Mesothelial cell of epicardium (in vitro differentiated cells): ENCODE measurements around the gene EFCAB6. TPM values are rescaled to one million over a fixed set of nuclear protein-coding genes. Genes with fewer than 3 reads are reported as not detected.

Source experiments
- DNase-seq, 2 experiments: peaks; one replicate each; pipeline ENCODE4 v3.0.0; 2021; ENCODE audit warnings: low spot score in 2 of 2; ENCODE audit not compliant: unreplicated experiment in 2 of 2
- H3K27ac Mint-ChIP-seq: 2 replicates; pipeline ENCODE4 v1.8.0; 2021; ENCODE audit warnings: mixed read lengths
- H3K27me3 Mint-ChIP-seq: 2 replicates; pipeline ENCODE4 v1.8.0; 2021; ENCODE audit warnings: low read depth, mixed read lengths
- H3K36me3 Mint-ChIP-seq: 2 replicates; pipeline ENCODE4 v1.8.0; 2021; ENCODE audit warnings: mixed read lengths
- H3K4me1 Mint-ChIP-seq: 2 replicates; pipeline ENCODE4 v1.8.0; 2021; ENCODE audit warnings: mixed read lengths
- H3K4me3 Mint-ChIP-seq: 2 replicates; pipeline ENCODE4 v1.8.0; 2021; ENCODE audit warnings: mild to moderate bottlenecking, moderate library complexity, mixed read lengths
- H3K9me3 Mint-ChIP-seq: 2 replicates; pipeline ENCODE4 v1.8.0; 2021; ENCODE audit warnings: mixed read lengths
- CTCF ChIP-seq: fragments of 200-600 bp; sonication (generic); IDR thresholded peaks from one replicate; pipeline ENCODE4 v1.5.0; 2021; ENCODE audit warnings: antibody characterized with exemption; ENCODE audit not compliant: unreplicated experiment
- total RNA-seq: library from RNA; stranded (reverse); gene quantifications from 3 replicates; pipeline ENCODE4 v1.2.1, GENCODE V29; 2021

The EFCAB6 gene
- total RNA-seq, 1 donor from 2014 or later = 2.6 TPM

GRCh38 chr22:43625242-43625641, 186.9 kb downstream of the EFCAB6 start:
- TF ChIP-seq CTCF = no peak
- Mint-ChIP-seq H3K4me1 (no peaks in the 10 kb centered on the region), H3K9me3 (peaks cover 5% of the 10 kb centered on the region), H3K27ac (no peak overlapping the region), H3K36me3 (no peaks in the 10 kb centered on the region), H3K4me3 (no peak overlapping the region), H3K27me3 (peaks cover 2% of the 10 kb centered on the region)
- no peak for DNase-seq

- no peak for TF ChIP-seq CTCF
- Mint-ChIP-seq H3K4me3 (no peak overlapping the region), H3K27me3 (peaks cover 2% of the 10 kb centered on the region), H3K9me3 (peaks cover 9% of the 10 kb centered on the region), H3K36me3 (no peaks in the 10 kb centered on the region), H3K27ac (no peak overlapping the region), H3K4me1 (no peaks in the 10 kb centered on the region)
- no peak for DNase-seq
Measured at GRCh38 chr22:43624144-43624998, 187.7 kb downstream of the EFCAB6 start.

- H3K27me3 Mint-ChIP-seq = peaks cover 6% of the 10 kb centered on the region
- no peak for TF ChIP-seq CTCF
- no peaks in the 10 kb centered on the region for H3K4me1 Mint-ChIP-seq
- DNase-seq = no peak
- no peaks in the 10 kb centered on the region for H3K36me3 Mint-ChIP-seq
- peaks cover 17% of the 10 kb centered on the region for H3K9me3 Mint-ChIP-seq
- no peak overlapping the region for H3K27ac Mint-ChIP-seq
- no peak overlapping the region for H3K4me3 Mint-ChIP-seq
Measured at GRCh38 chr22:43622886-43623285, 189.2 kb downstream of the EFCAB6 start.

GRCh38 chr22:43620197-43620596, 191.9 kb downstream of the EFCAB6 start:
- H3K27me3 Mint-ChIP-seq = peaks cover 6% of the 10 kb centered on the region
- no peak for DNase-seq
- no peak overlapping the region for H3K27ac Mint-ChIP-seq
- no peak for TF ChIP-seq CTCF
- H3K36me3 Mint-ChIP-seq = no peaks in the 10 kb centered on the region
- H3K9me3 Mint-ChIP-seq = peaks cover 17% of the 10 kb centered on the region
- peaks cover 6% of the 10 kb centered on the region for H3K4me1 Mint-ChIP-seq
- no peak overlapping the region for H3K4me3 Mint-ChIP-seq

- Mint-ChIP-seq H3K27me3 (peaks cover 6% of the 10 kb centered on the region), H3K27ac (no peak overlapping the region), H3K4me3 (no peak overlapping the region), H3K4me1 (peaks cover 10% of the 10 kb centered on the region), H3K9me3 (peaks cover 17% of the 10 kb centered on the region), H3K36me3 (no peaks in the 10 kb centered on the region)
- TF ChIP-seq CTCF = no peak
- DNase-seq = no peak
Measured at GRCh38 chr22:43618517-43618916, 193.6 kb downstream of the EFCAB6 start.
